Sigmoid colon (tissue), 7 donors: ENCODE results near the gene PRLH. TPM values are rescaled to one million over a fixed set of nuclear protein-coding genes. Genes with fewer than 3 reads are reported as not detected.

ENCODE experiments used
- DNase-seq: peaks from one replicate; pipeline ENCODE4 v3.0.0-alpha.2; 2019
- H3K27ac ChIP-seq, 4 donors: fragments of 200-600 bp; sonication (generic); one replicate each; pipeline ENCODE4 v1.5.1; 2016 to 2019; ENCODE audit warnings: mild to moderate bottlenecking in 1 of 4
- H3K27me3 ChIP-seq, 3 donors: fragments of 200-600 bp; sonication (generic); one replicate each; pipeline ENCODE4 v1.5.1; 2019; ENCODE audit warnings: mild to moderate bottlenecking in 1 of 3
- H3K36me3 ChIP-seq, 4 donors: fragments of 200-600 bp; sonication (generic); one replicate each; pipeline ENCODE4 v1.5.1; 2016 to 2019
- H3K4me1 ChIP-seq, 4 donors: fragments of 200-600 bp; sonication (generic); one replicate each; pipeline ENCODE4 v1.5.1; 2017 to 2019
- H3K4me3 ChIP-seq, 4 donors: fragments of 200-600 bp; sonication (generic); one replicate each; pipeline ENCODE4 v1.5.1; 2017 to 2019; ENCODE audit warnings: mild to moderate bottlenecking in 2 of 4, moderate library complexity in 1 of 4
- H3K9me3 ChIP-seq, 4 donors: fragments of 200-600 bp in 3 of 4; sonication (generic) in 3 of 4; one replicate each; pipeline versions ENCODE4 v1.5.1 to v1.6.1; 2013 to 2019
- CTCF ChIP-seq, 4 experiments: fragments of 450-650 bp in 3 of 4; fragments of 200-600 bp in 1 of 4; IDR thresholded peaks; one replicate each; pipeline ENCODE4 v1.5.1; 2016 to 2019; ENCODE audit warnings: antibody characterized with exemption in 4 of 4, mild to moderate bottlenecking in 3 of 4, moderate library complexity in 2 of 4
- EP300 ChIP-seq, 4 donors: sonication (generic); formaldehyde crosslinking; IDR thresholded peaks; one replicate each; pipeline ENCODE4 v1.6.1; 2017; ENCODE audit warnings: antibody characterized with exemption in 4 of 4
- POLR2A ChIP-seq, 2 donors: fragments of 450-650 bp; IDR thresholded peaks; one replicate each; pipeline ENCODE4 v1.6.1; 2016; ENCODE audit warnings: antibody characterized with exemption in 2 of 2, mild to moderate bottlenecking in 2 of 2, moderate library complexity in 2 of 2
- POLR2AphosphoS5 ChIP-seq, 4 donors: sonication (generic); formaldehyde crosslinking; IDR thresholded peaks; one replicate each; pipeline ENCODE4 v1.6.1; 2017; ENCODE audit warnings: antibody characterized with exemption in 4 of 4
- WGBS, 2 donors: extraction: QIAGEN DNeasy Blood & Tissue Kit; methylation state at CpG; one replicate each; pipeline ENCODE4 v1.1.7; 2013; 5-methylcytosine and 5-hydroxymethylcytosine counted together
- intact Hi-C: fragments of 100-400 bp; cut with DNase I; formaldehyde crosslinking; loops from one replicate; pipeline ENCODE4 v1.15.1; 2023
- polyA plus RNA-seq, 3 donors: library from polyadenylated mRNA; stranded (reverse); fragments of 200-250 nt; gene quantifications; one replicate each; pipeline ENCODE4 v1.2.3, GENCODE V29; 2013
- total RNA-seq, 4 donors: library from RNA; depleted of rRNA; stranded (reverse); fragments of >200 nt; gene quantifications; one replicate each; pipeline ENCODE4 v1.1.0, GENCODE V29; 2016
- donor health status: healthy with polysubstance abuse.
- donor health status: Bipolar disorder and iron deficiency.
- donor health status: healthy.

Gene PRLH
- total and polyA plus RNA-seq, 7 donors, result not detected

- intact Hi-C loops, result no loop called here
- Histone ChIP-seq H3K27me3 (no peaks in the 10 kb centered on the region), H3K4me1 (no peaks in the 10 kb centered on the region), H3K36me3 (no peaks in the 10 kb centered on the region), H3K9me3 (no peaks in the 10 kb centered on the region), H3K27ac (no peak overlapping the region), H3K4me3 (no peak overlapping the region)
- no peak for DNase-seq
- WGBS, 2 donors, result 91 to 94% methylated on average over 6 of the region's 6 CpGs
- no peak for TF ChIP-seq CTCF (IDR thresholded peaks at IDR 0.05)
Observed at GRCh38 chr2:237520290-237520689, 46.1 kb upstream of the PRLH start.

- TF ChIP-seq POLR2A (IDR thresholded peaks at IDR 0.05), result no peak
- TF ChIP-seq CTCF (IDR thresholded peaks at IDR 0.05), result no peak
- TF ChIP-seq EP300 (IDR thresholded peaks at IDR 0.05), result no peak
- TF ChIP-seq POLR2AphosphoS5 (IDR thresholded peaks at IDR 0.05), result no peak
Observed at GRCh38 chr2:237524631-237525030, 41.7 kb upstream of the PRLH start.

GRCh38 chr2:237525559-237526157, 40.7 kb upstream of the PRLH start:
- intact Hi-C loops, result no loop called here
- no peak overlapping the region for H3K4me3 ChIP-seq
- H3K36me3 ChIP-seq, result no peaks in the 10 kb centered on the region
- 95 to 96% methylated on average over 17 of the region's 17 CpGs for WGBS, 2 donors
- TF ChIP-seq POLR2A (IDR thresholded peaks at IDR 0.05) (no peak), CTCF (IDR thresholded peaks at IDR 0.05) (no peak), EP300 (IDR thresholded peaks at IDR 0.05) (no peak), POLR2AphosphoS5 (IDR thresholded peaks at IDR 0.05) (no peak)
- H3K9me3 ChIP-seq, result no peaks in the 10 kb centered on the region
- no peak overlapping the region for H3K27ac ChIP-seq
- no peaks in the 10 kb centered on the region for H3K27me3 ChIP-seq
- H3K4me1 ChIP-seq, result no peaks in the 10 kb centered on the region
- no peak for DNase-seq

More at GRCh38 chr2:237524631-237525030, 41.7 kb upstream of the PRLH start:
- no peaks in the 10 kb centered on the region for H3K4me1 ChIP-seq
- intact Hi-C loops, result no loop called here
- 68 to 78% methylated on average over 6 of the region's 6 CpGs for WGBS, 2 donors
- no peaks in the 10 kb centered on the region for H3K9me3 ChIP-seq
- H3K36me3 ChIP-seq, result no peaks in the 10 kb centered on the region
- DNase-seq, result no peak
- no peaks in the 10 kb centered on the region for H3K27me3 ChIP-seq
- H3K4me3 ChIP-seq, result no peak overlapping the region
- H3K27ac ChIP-seq, result no peak overlapping the region

- 93 to 95% methylated on average over 11 of the region's 11 CpGs for WGBS, 2 donors
- Histone ChIP-seq H3K27me3 (no peaks in the 10 kb centered on the region), H3K9me3 (no peaks in the 10 kb centered on the region), H3K4me1 (no peaks in the 10 kb centered on the region), H3K4me3 (no peak overlapping the region), H3K36me3 (no peaks in the 10 kb centered on the region), H3K27ac (no peak overlapping the region)
- DNase-seq, result no peak
- intact Hi-C loops, result no loop called here
- TF ChIP-seq CTCF (IDR thresholded peaks at IDR 0.05) (no peak), POLR2A (IDR thresholded peaks at IDR 0.05) (no peak), POLR2AphosphoS5 (IDR thresholded peaks at IDR 0.05) (no peak), EP300 (IDR thresholded peaks at IDR 0.05) (no peak)
Observed at GRCh38 chr2:237527233-237527632, 39.1 kb upstream of the PRLH start.

GRCh38 chr2:237527766-237528165, 38.6 kb upstream of the PRLH start:
- no peak for DNase-seq
- intact Hi-C loops, result no loop called here
- TF ChIP-seq EP300 (IDR thresholded peaks at IDR 0.05) (no peak), POLR2A (IDR thresholded peaks at IDR 0.05) (no peak), POLR2AphosphoS5 (IDR thresholded peaks at IDR 0.05) (no peak), CTCF (IDR thresholded peaks at IDR 0.05) (no peak)
- H3K36me3 ChIP-seq, result no peaks in the 10 kb centered on the region
- H3K4me1 ChIP-seq, result no peaks in the 10 kb centered on the region
- WGBS, 2 donors, result 94 to 98% methylated on average over 5 of the region's 5 CpGs
- H3K4me3 ChIP-seq, result no peak overlapping the region
- no peak overlapping the region for H3K27ac ChIP-seq
- H3K9me3 ChIP-seq, result no peaks in the 10 kb centered on the region
- no peaks in the 10 kb centered on the region for H3K27me3 ChIP-seq
